Left lung (tissue), 10 donors: Measurements from ENCODE around the gene KIF22. TPM values are rescaled to one million over a fixed set of nuclear protein-coding genes. Genes with fewer than 3 reads are reported as not detected.
A peak's percentile ranks its signal among the peaks of the same experiment; 100 is the strongest.

Source experiments
- ATAC-seq: fragments of 200-7000 bp; cut with Tn5 transposase; one replicate; pipeline ENCODE4 v1.9.1; 2020; ENCODE audit warnings: moderate library complexity
- DNase-seq, 4 donors: peaks; one replicate each; pipeline ENCODE4 v3.0.0-alpha.2; 2013 to 2020
- H3K27ac ChIP-seq, 2 donors: fragments of 200-600 bp; sonication (generic) in 1 of 2; one replicate each; pipeline versions ENCODE4 v1.5.0 to v1.8.0; 2020 to 2021
- H3K27me3 ChIP-seq, 2 donors: fragments of 200-600 bp; sonication (generic) in 1 of 2; one replicate each; pipeline versions ENCODE4 v1.5.0 to v1.8.0; 2020 to 2021
- H3K36me3 ChIP-seq, 2 donors: fragments of 200-600 bp; sonication (generic) in 1 of 2; one replicate each; pipeline versions ENCODE4 v1.5.0 to v1.8.0; 2020 to 2021
- H3K4me1 ChIP-seq, 2 donors: fragments of 200-600 bp; one replicate each; pipeline ENCODE4 v1.8.0; 2021
- H3K4me3 ChIP-seq, 2 donors: fragments of 200-600 bp; sonication (generic) in 1 of 2; one replicate each; pipeline versions ENCODE4 v1.5.0 to v1.8.0; 2020 to 2021; ENCODE audit warnings: mild to moderate bottlenecking in 1 of 2
- H3K9me3 ChIP-seq, 2 donors: fragments of 200-600 bp; sonication (generic) in 1 of 2; one replicate each; pipeline versions ENCODE4 v1.5.0 to v1.8.0; 2020 to 2021
- CTCF ChIP-seq, 2 donors: fragments of 200-600 bp; sonication (generic) in 1 of 2; IDR thresholded peaks; one replicate each; pipeline versions ENCODE4 v1.5.0 to v1.8.0; 2021; ENCODE audit warnings: antibody characterized with exemption in 2 of 2
- intact Hi-C, 2 donors: fragments of 100-400 bp; cut with DNase I; formaldehyde crosslinking; loops; one replicate each; pipeline versions ENCODE4 v1.11.2 to v1.14.2; 2022
- polyA plus RNA-seq, 6 donors: library from polyadenylated mRNA; unstranded; fragments of 120-200 nt; gene quantifications; one replicate each; pipeline ENCODE4 v1.2.1, GENCODE V29; 2013; ENCODE audit not compliant: insufficient read length in 6 of 6
- total RNA-seq, 2 donors: library from RNA; stranded (reverse); fragmentation: NEBNext Ultra II Directional; extraction: Animal tissue kit (Norgen Biotek cat#: 25700); gene quantifications; one replicate each; pipeline ENCODE4 v1.2.1, GENCODE V29; 2021
- donor health status: DM: no; HTN: yes; CAD: no.
- donor health status: DM: no; HTN: no; CAD: no.

The KIF22 gene
- total and polyA plus RNA-seq, 8 donors = 24.8 to 92.2 (median 57.2) TPM

GRCh38 chr16:29811896-29812665 lies 21.5 kb downstream of the KIF22 start, which contains the start of gene PRRT2:
Gene PRRT2, plus strand, starts transcription at chr16:29812193. Its CDS starts 862 bp downstream, at chr16:29813055.
- peak within 1 kb of the TSS; percentile 66 to 81 for H3K27ac ChIP-seq
- ATAC-seq (no peak), DNase-seq (peak in 2 of 4 donors; percentile 83)
- H3K27me3 ChIP-seq = peaks cover 0 to 20% of the 10 kb centered on the region in 2 donors
- intact Hi-C loops = no loop called here
- peak within 1 kb of the TSS; percentile 37 to 50 for H3K4me3 ChIP-seq
- H3K4me1 ChIP-seq = peaks cover 36 to 81% of the 10 kb centered on the region in 2 donors
- H3K36me3 ChIP-seq = peaks cover 0 to 22% of the 10 kb centered on the region in 2 donors
- TF ChIP-seq CTCF (IDR thresholded peaks at IDR 0.05) = no peak
- no peaks in the 10 kb centered on the region for H3K9me3 ChIP-seq

- intact Hi-C loops = no loop called here
- TF ChIP-seq CTCF (IDR thresholded peaks at IDR 0.05) = no peak
These were observed 22.4 kb downstream of the KIF22 start for GRCh38 chr16:29812754-29813643.

GRCh38 chr16:29813644-29814562 lies 23.4 kb downstream of the KIF22 start:
- Histone ChIP-seq H3K4me1 (peaks cover 35 to 81% of the 10 kb centered on the region in 2 donors), H3K27me3 (peaks cover 0 to 20% of the 10 kb centered on the region in 2 donors), H3K9me3 (no peaks in the 10 kb centered on the region), H3K36me3 (peaks cover 0 to 26% of the 10 kb centered on the region in 2 donors), H3K27ac (peak overlapping the region in 1 of 2 donors; percentile 3), H3K4me3 (no peak overlapping the region)
- no peak for ATAC-seq
- no peak for DNase-seq
- intact Hi-C loops = no loop called here
- TF ChIP-seq CTCF (IDR thresholded peaks at IDR 0.05) = no peak

More at GRCh38 chr16:29812754-29813643, 22.4 kb downstream of the KIF22 start:
- no peak for ATAC-seq
- no peak for DNase-seq
- Histone ChIP-seq H3K9me3 (no peaks in the 10 kb centered on the region), H3K4me3 (peak overlapping the region; percentile 37 to 50), H3K4me1 (peaks cover 41 to 82% of the 10 kb centered on the region in 2 donors), H3K27me3 (peaks cover 0 to 20% of the 10 kb centered on the region in 2 donors), H3K27ac (peak overlapping the region in 1 of 2 donors; percentile 81), H3K36me3 (peaks cover 0 to 23% of the 10 kb centered on the region in 2 donors)

- H3K4me1 ChIP-seq = peaks cover 33 to 80% of the 10 kb centered on the region in 2 donors
- H3K27ac ChIP-seq = peak overlapping the region in 1 of 2 donors; percentile 3
- H3K4me3 ChIP-seq = no peak overlapping the region
- ATAC-seq (no peak), DNase-seq (no peak)
- peaks cover 0 to 20% of the 10 kb centered on the region in 2 donors for H3K27me3 ChIP-seq
- intact Hi-C loops = no loop called here
- H3K9me3 ChIP-seq = no peaks in the 10 kb centered on the region
- no peak for TF ChIP-seq CTCF (IDR thresholded peaks at IDR 0.05)
- peaks cover 0 to 19% of the 10 kb centered on the region in 2 donors for H3K36me3 ChIP-seq
These were observed 24.0 kb downstream of the KIF22 start for GRCh38 chr16:29814592-29814991.
